Keratinocyte (primary cell): ENCODE results near the gene C10orf71. TPM values are rescaled to one million over a fixed set of nuclear protein-coding genes. Genes with fewer than 3 reads are reported as not detected.

Source experiments
- DNase-seq: peaks from one replicate; pipeline ENCODE4 v3.0.0-alpha.2; 2011; ENCODE audit warnings: low read depth, missing footprints, low spot score
- FAIRE-seq: peaks from 2 replicates; lab custom pipeline; 2011; peaks lifted over from hg19 to GRCh38; lab: Jason Lieb, UNC
- H2AFZ ChIP-seq: 2 replicates; pipeline ENCODE4 v1.6.0; 2012; ENCODE audit warnings: low read length, control low read depth, inconsistent platforms; ENCODE audit not compliant: control insufficient read depth
- H3K27ac ChIP-seq: 2 replicates; pipeline ENCODE4 v1.5.1; 2011; ENCODE audit warnings: low read length; ENCODE audit not compliant: control insufficient read depth, insufficient read depth
- H3K27me3 ChIP-seq: 3 replicates; pipeline ENCODE4 v1.6.0; 2011; ENCODE audit warnings: low read length; ENCODE audit not compliant: control insufficient read depth, insufficient read depth; ENCODE audit errors: extremely low read depth
- H3K36me3 ChIP-seq, 2 experiments: 2 replicates in 1 of 2; 3 replicates in 1 of 2; pipeline ENCODE4 v1.5.1; 2011; ENCODE audit warnings: low read length in 2 of 2, mild to moderate bottlenecking in 1 of 2; ENCODE audit not compliant: control insufficient read depth in 2 of 2, insufficient read depth in 2 of 2; ENCODE audit errors: extremely low read depth in 1 of 2
- H3K4me1 ChIP-seq: 3 replicates; pipeline ENCODE4 v1.5.1; 2011; ENCODE audit warnings: low read length; ENCODE audit not compliant: control insufficient read depth, insufficient read depth; ENCODE audit errors: extremely low read depth
- H3K4me2 ChIP-seq: 3 replicates; pipeline ENCODE4 v1.6.0; 2011; ENCODE audit warnings: low read depth, low read length; ENCODE audit not compliant: control insufficient read depth, insufficient read depth; ENCODE audit errors: extremely low read depth
- H3K4me3 ChIP-seq, 3 experiments: fragments of 200-600 bp in 1 of 3; sonication (generic) in 1 of 3; 2 replicates in 2 of 3; 3 replicates in 1 of 3; pipeline ENCODE4 v1.5.1; 2011 to 2016; ENCODE audit warnings: low read length in 3 of 3, mild to moderate bottlenecking in 3 of 3, control low read depth in 2 of 3, inconsistent platforms in 1 of 3, low read depth in 1 of 3, mixed read lengths in 1 of 3, mixed run types in 1 of 3, moderate library complexity in 1 of 3; ENCODE audit not compliant: control insufficient read depth in 2 of 3, insufficient read depth in 2 of 3; ENCODE audit errors: extremely low read depth in 1 of 3
- H3K79me2 ChIP-seq: 2 replicates; pipeline ENCODE4 v1.6.0; 2012; ENCODE audit warnings: low read length; ENCODE audit not compliant: control insufficient read depth, insufficient read depth
- H3K9ac ChIP-seq: 3 replicates; pipeline ENCODE4 v1.6.0; 2011; ENCODE audit warnings: low read length; ENCODE audit not compliant: control insufficient read depth, insufficient read depth; ENCODE audit errors: extremely low read depth
- H3K9me1 ChIP-seq: 3 replicates; pipeline ENCODE4 v1.6.0; 2011; ENCODE audit warnings: low read length; ENCODE audit not compliant: control insufficient read depth, insufficient read depth; ENCODE audit errors: extremely low read depth
- H3K9me3 ChIP-seq: 2 replicates; pipeline ENCODE4 v1.5.1; 2012; ENCODE audit warnings: low read depth, low read length; ENCODE audit not compliant: control insufficient read depth
- H4K20me1 ChIP-seq: 3 replicates; pipeline ENCODE4 v1.6.0; 2011; ENCODE audit warnings: low read length; ENCODE audit not compliant: control insufficient read depth, insufficient read depth; ENCODE audit errors: extremely low read depth
- CTCF ChIP-seq, 3 experiments: IDR thresholded peaks in 1 of 3; conservative IDR thresholded peaks in 1 of 3; optimal IDR thresholded peaks in 1 of 3; 2 replicates in 2 of 3; 3 replicates in 1 of 3; pipeline versions ENCODE3 to v1.5.1; 2011; ENCODE audit warnings: low read length in 3 of 3, mild to moderate bottlenecking in 3 of 3, moderate library complexity in 2 of 3, control low read depth in 1 of 3, inconsistent platforms in 1 of 3; ENCODE audit not compliant: insufficient read depth in 2 of 3; ENCODE audit errors: extremely low read depth in 1 of 3
- EZH2 ChIP-seq: IDR thresholded peaks from one replicate; pipeline ENCODE4 v1.6.1; 2012; ENCODE audit warnings: inconsistent platforms, mild to moderate bottlenecking, low read length, moderate library complexity
- dilution Hi-C: fragments of 300-500 bp; cut with MboI; formaldehyde crosslinking; loops from one replicate; pipeline ENCODE4 v1.7.0; 2020; ENCODE audit warnings: low sequenced_read_pairs; ENCODE audit not compliant: extremely low pct_ligation_motif_present
- polyA plus RNA-seq, 5 experiments: library from polyadenylated mRNA; depleted of rRNA in 3 of 5; stranded (reverse) in 3 of 5; stranded (forward) in 1 of 5; unstranded in 1 of 5; fragments of >200 nt; gene quantifications; 1 replicate in 1 of 5; 2 replicates in 3 of 5; 3 replicates in 1 of 5; pipeline versions ENCODE4 v1.2.1 to v1.2.3, GENCODE V29; 2011 to 2012; ENCODE audit warnings: missing spikeins in 2 of 5, low read depth in 1 of 5, low replicate concordance in 1 of 5

Gene C10orf71
- polyA plus RNA-seq, 1 donor (not counting 4 experiments of a cell fraction or from before 2014, with no cell fraction given): not detected

- no peaks in the 10 kb centered on the region for H3K4me1 ChIP-seq
- no peak overlapping the region for H3K4me3 ChIP-seq
- no peaks in the 10 kb centered on the region for H3K36me3 ChIP-seq
- H3K9me3 ChIP-seq: no peaks in the 10 kb centered on the region
- H3K9me1 ChIP-seq: no peaks in the 10 kb centered on the region
- DNase-seq: no peak
- H3K27ac ChIP-seq: no peak overlapping the region
- no peaks in the 10 kb centered on the region for H4K20me1 ChIP-seq
- no peaks in the 10 kb centered on the region for H3K27me3 ChIP-seq
- H2AFZ ChIP-seq: no peak overlapping the region
- no peak overlapping the region for H3K4me2 ChIP-seq
- H3K9ac ChIP-seq: no peak overlapping the region
- no peaks in the 10 kb centered on the region for H3K79me2 ChIP-seq
- dilution Hi-C loops: no loop called here
- no peak for FAIRE-seq
- TF ChIP-seq CTCF (optimal IDR thresholded peaks at IDR 0.05 in 1 of 3, IDR thresholded peaks at IDR 0.05 in 1 of 3, conservative IDR thresholded peaks at IDR 0.05 in 1 of 3; ENCODE audit: extremely low read depth in 1 of 3, insufficient read depth in 2 of 3, low read length in 3 of 3): no peak
- no peak for TF ChIP-seq EZH2
Observed at GRCh38 chr10:49307921-49308320, 9.0 kb downstream of the C10orf71 start.

GRCh38 chr10:49308881-49309280 lies 9.9 kb downstream of the C10orf71 start:
- Histone ChIP-seq H3K9me1 (no peaks in the 10 kb centered on the region), H3K36me3 (no peaks in the 10 kb centered on the region), H4K20me1 (no peaks in the 10 kb centered on the region), H3K9ac (no peak overlapping the region), H3K9me3 (no peaks in the 10 kb centered on the region), H3K79me2 (no peaks in the 10 kb centered on the region), H2AFZ (no peak overlapping the region), H3K27me3 (no peaks in the 10 kb centered on the region), H3K4me1 (no peaks in the 10 kb centered on the region), H3K4me3 (no peak overlapping the region), H3K27ac (no peak overlapping the region), H3K4me2 (no peak overlapping the region)
- DNase-seq (no peak), FAIRE-seq (no peak)
- dilution Hi-C loops: no loop called here
- TF ChIP-seq EZH2 (no peak), CTCF (optimal IDR thresholded peaks at IDR 0.05 in 1 of 3, IDR thresholded peaks at IDR 0.05 in 1 of 3, conservative IDR thresholded peaks at IDR 0.05 in 1 of 3; ENCODE audit: extremely low read depth in 1 of 3, insufficient read depth in 2 of 3, low read length in 3 of 3) (no peak)
